Measurements from ENCODE around the gene SCARF2.

The SCARF2 gene

DNA sequence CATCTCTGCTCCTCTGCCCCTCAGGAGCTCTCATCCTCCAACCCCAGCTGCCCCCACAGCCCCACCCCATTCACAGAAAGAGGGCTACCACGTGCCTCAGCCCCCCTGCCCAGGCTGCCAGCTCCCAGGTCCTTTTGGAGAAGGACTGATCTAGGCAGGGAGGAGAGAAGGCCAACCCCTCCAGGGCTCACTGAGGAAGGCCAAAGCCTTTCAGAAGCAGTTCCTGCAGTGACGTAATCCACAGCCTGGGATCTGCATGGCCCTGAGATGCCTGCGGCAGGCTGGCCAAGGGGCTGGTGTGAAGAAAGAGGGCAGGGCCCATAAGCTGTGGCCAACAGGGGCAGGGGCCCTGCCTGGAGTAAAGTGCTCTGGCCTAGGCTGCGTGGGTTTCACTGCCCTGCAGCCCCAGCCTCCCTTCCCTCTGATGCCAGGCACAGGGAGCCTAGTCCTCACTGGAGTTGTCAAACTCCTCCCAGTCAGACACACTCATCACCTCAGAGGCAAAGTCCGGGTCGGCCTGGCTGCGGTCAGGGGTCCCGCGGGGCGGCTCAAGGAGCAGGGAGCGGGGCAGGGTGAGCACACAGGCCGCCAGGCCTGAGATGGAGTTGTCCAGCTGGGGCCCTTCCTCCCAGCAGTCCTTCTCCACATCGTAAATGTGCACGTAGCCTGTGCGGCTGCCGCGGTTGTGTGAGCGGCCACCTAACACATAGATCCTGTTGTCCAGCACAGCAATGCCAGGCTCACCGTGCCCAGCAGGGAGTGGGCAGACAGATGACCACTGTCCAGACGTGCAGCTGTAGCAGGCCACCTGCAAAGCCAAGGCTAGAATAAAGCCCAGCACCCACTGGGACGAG lies 4.2 kb upstream of the SCARF2 start:
- no peak overlapping the region for H3K4me3 ChIP-seq (ENCODE audit: low read depth, low read length)
- DNase-seq (ENCODE audit: low read depth) = no peak
- TF ChIP-seq, protein P1, sequence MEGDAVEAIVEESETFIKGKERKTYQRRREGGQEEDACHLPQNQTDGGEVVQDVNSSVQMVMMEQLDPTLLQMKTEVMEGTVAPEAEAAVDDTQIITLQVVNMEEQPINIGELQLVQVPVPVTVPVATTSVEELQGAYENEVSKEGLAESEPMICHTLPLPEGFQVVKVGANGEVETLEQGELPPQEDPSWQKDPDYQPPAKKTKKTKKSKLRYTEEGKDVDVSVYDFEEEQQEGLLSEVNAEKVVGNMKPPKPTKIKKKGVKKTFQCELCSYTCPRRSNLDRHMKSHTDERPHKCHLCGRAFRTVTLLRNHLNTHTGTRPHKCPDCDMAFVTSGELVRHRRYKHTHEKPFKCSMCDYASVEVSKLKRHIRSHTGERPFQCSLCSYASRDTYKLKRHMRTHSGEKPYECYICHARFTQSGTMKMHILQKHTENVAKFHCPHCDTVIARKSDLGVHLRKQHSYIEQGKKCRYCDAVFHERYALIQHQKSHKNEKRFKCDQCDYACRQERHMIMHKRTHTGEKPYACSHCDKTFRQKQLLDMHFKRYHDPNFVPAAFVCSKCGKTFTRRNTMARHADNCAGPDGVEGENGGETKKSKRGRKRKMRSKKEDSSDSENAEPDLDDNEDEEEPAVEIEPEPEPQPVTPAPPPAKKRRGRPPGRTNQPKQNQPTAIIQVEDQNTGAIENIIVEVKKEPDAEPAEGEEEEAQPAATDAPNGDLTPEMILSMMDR (IDR thresholded peaks at IDR 0.05; ENCODE audit: insufficient read depth, low read depth, low read length, missing control alignments) = no peak

- TF ChIP-seq, protein P1 (IDR thresholded peaks at IDR 0.05; ENCODE audit: insufficient read depth, low read depth, low read length, missing control alignments) = no peak
- no peak overlapping the region for H3K4me3 ChIP-seq (ENCODE audit: low read depth, low read length)
- DNase-seq (ENCODE audit: low read depth) = no peak
These were observed 3.3 kb upstream of the SCARF2 start for GRCh38 chr22:20440637-20441591.

GRCh38 chr22:20439928-20440575 lies 2.4 kb upstream of the SCARF2 start:
- no peak overlapping the region for H3K4me3 ChIP-seq (ENCODE audit: low read depth, low read length)
- TF ChIP-seq, protein P1 (IDR thresholded peaks at IDR 0.05; ENCODE audit: insufficient read depth, low read depth, low read length, missing control alignments) = no peak
- DNase-seq (ENCODE audit: low read depth) = no peak

DNA sequence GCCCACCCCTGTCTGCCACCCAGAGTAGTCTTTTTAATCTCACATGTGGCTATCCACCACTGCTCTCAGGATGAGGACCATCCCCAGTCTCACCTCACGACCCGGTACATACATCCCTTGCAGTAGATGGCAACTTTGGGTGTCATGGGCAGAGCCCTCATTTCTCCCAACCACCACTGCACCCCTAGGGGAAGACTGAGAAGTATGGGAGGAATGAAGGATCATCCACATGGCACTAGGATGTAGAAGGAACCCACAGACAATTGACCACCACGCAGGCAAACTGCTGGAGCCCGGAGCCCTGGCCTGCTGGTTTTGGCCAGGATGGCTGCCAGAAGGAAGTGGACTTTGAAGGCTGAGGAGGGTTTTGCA lies 1.9 kb upstream of the SCARF2 start:
- TF ChIP-seq, protein P1 (IDR thresholded peaks at IDR 0.05; ENCODE audit: insufficient read depth, low read depth, low read length, missing control alignments) = no peak
- no peak overlapping the region for H3K4me3 ChIP-seq (ENCODE audit: low read depth, low read length)
- DNase-seq (ENCODE audit: low read depth) = no peak

DNA sequence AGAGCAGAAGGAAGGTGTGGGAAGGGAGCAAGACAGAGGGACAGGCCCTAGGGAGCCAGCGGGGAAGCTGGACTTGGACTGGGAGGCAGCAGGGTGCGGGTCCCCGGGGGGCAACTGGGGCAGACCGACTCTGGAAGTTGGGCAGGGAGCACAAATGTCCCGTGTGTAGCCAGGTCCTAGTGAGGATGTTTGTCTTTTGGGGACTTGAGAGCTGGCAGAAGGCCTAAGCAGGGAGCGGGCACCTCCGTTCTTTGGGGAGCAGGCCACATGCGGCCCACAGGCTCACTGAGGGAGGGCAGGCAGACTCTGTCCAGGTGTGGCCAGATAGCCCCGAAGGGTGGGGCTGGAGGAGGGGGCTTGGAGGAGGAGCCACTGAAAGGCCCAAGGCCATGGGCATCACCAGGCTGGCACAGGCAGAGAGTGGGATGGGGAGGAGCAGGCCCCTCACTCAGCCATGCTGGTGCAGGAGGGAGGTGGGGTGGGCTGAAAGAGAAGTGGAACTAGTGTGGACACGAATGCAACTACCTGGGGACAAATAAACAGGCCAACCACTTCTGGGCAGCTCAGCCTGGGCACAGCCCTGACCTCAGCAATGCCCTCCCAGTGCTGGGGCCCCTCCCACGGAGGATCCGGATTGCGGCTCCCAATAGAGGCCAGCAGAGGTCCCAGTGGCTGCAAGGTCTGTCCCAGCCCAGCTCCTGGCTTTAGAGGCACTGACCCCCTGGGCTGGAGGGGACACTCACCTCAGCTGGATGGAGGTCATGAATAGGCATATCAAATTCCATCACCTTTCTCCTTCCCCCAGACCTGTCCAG lies 1.3 kb upstream of the SCARF2 start:
- no peak for DNase-seq (ENCODE audit: low read depth)
- H3K4me3 ChIP-seq (ENCODE audit: low read depth, low read length) = no peak overlapping the region
- TF ChIP-seq, protein P1 (IDR thresholded peaks at IDR 0.05; ENCODE audit: insufficient read depth, low read depth, low read length, missing control alignments) = no peak

- DNase-seq (ENCODE audit: low read depth) = no peak
- no peak overlapping the region for H3K4me3 ChIP-seq (ENCODE audit: low read depth, low read length)
- TF ChIP-seq, protein P1 (IDR thresholded peaks at IDR 0.05; ENCODE audit: insufficient read depth, low read depth, low read length, missing control alignments) = no peak
These were observed 727 bp upstream of the SCARF2 start for GRCh38 chr22:20438427-20438677.
